ENCODE data around the gene DCXR. TPM values are rescaled to one million over a fixed set of nuclear protein-coding genes. Genes with fewer than 3 reads are reported as not detected.

The DCXR gene
- total RNA-seq, 1 experiment from 2014 or later, result 306 TPM

- TF ChIP-seq ZFX (IDR thresholded peaks at IDR 0.05), result no peak
- no peak for TF ChIP-seq CBX3 (IDR thresholded peaks at IDR 0.05; ENCODE audit: low read depth)
- TF ChIP-seq YY1 (IDR thresholded peaks at IDR 0.05; ENCODE audit: extremely low read depth, insufficient replicate concordance, low read depth, low read length), result no peak
Measured at GRCh38 chr17:82022981-82023446, 14.5 kb downstream of the DCXR start, which contains the start of gene LRRC45 (continued).

DNA sequence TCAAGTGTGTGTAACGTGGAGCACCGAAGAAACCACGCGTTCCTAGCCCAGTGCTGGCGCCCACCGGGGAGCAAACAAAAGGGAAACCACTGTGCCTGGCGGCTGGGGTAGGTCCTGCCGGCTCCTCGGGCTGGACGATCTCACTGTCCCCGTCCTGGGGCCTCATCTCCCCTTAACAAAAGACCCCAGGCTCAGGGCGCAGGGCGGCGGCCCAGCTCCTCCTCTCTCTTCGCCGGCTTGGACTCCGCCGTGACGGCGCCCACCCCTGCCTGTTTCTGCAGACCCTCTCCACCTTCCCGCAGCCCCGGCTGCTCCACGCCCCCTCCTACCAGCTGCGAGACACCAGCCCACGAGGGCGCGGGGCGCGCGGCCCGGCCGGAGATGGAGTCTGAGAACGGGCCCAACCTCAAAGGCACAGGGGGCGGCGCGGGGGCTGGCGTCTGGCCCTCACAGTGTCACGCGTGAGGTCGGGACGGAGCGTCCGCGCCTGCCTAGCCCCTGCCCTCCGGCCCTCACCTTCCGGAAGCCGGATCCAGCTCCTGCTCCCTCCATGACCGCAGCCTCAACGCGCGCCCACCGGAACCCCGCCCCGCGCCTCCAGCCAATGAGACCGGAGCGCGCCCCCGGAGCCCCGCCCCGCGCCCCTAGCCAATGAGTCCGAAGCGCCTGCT is 15.1 kb downstream of the DCXR start, which contains the start of gene CENPX:
CENPX (minus strand) TSS at position 569 of the 671 bp plus-strand sequence; CDS start at position 552, 17 bp downstream.
- Histone ChIP-seq H4K20me1 (ENCODE audit: insufficient read depth) (peaks cover 4% of the 10 kb centered on the region; the same call in 1 of the 2 replicates), H3K79me2 (ENCODE audit: insufficient read depth, low read length) (peaks cover 46% of the 10 kb centered on the region), H3K36me3 (ENCODE audit: control insufficient read depth in 1 of 2, insufficient read depth in 2 of 2, low read length in 2 of 2) (peaks cover 0 to 10% of the 10 kb centered on the region in 2 experiments; a peak in 1 of 4 replicates), H3K27me3 (ENCODE audit: insufficient read depth, low read length) (no peaks in the 10 kb centered on the region), H3K4me2 (ENCODE audit: low read length) (peak within 1 kb of the TSS; percentile 99), H3K27ac (ENCODE audit: low read depth, low read length) (peak within 1 kb of the TSS; percentile 96), H3K9me3 (ENCODE audit: control insufficient read depth in 1 of 2, insufficient read depth in 1 of 2, low read depth in 1 of 2, low read length in 2 of 2) (no peaks in the 10 kb centered on the region), H3K9me2 (ENCODE audit: insufficient read depth) (no peaks in the 10 kb centered on the region), H3K9ac (ENCODE audit: low read length) (peak within 1 kb of the TSS; percentile 98), H2AFZ (ENCODE audit: low read depth, low read length, poor library complexity, severe bottlenecking) (no peak within 1 kb of the TSS), H3K4me1 (ENCODE audit: control insufficient read depth in 1 of 2, insufficient read depth in 2 of 2, low read length in 2 of 2) (peaks cover 29 to 47% of the 10 kb centered on the region in 2 experiments), H3K4me3 (replicated peaks in 1 of 2; ENCODE audit: low read depth in 1 of 2, low read length in 2 of 2) (peak within 1 kb of the TSS; percentile 89 to 100)
- intact Hi-C loops (cut with micrococcal nuclease), result loop anchor here (5.0 kb wide), 2 partner anchors 110 to 730 kb away; partner anchors contain the start of genes PCYT2 and TBCD
- DNase-seq (ENCODE audit: low read depth, low spot score), result no peak
- TF ChIP-seq, protein P1, sequence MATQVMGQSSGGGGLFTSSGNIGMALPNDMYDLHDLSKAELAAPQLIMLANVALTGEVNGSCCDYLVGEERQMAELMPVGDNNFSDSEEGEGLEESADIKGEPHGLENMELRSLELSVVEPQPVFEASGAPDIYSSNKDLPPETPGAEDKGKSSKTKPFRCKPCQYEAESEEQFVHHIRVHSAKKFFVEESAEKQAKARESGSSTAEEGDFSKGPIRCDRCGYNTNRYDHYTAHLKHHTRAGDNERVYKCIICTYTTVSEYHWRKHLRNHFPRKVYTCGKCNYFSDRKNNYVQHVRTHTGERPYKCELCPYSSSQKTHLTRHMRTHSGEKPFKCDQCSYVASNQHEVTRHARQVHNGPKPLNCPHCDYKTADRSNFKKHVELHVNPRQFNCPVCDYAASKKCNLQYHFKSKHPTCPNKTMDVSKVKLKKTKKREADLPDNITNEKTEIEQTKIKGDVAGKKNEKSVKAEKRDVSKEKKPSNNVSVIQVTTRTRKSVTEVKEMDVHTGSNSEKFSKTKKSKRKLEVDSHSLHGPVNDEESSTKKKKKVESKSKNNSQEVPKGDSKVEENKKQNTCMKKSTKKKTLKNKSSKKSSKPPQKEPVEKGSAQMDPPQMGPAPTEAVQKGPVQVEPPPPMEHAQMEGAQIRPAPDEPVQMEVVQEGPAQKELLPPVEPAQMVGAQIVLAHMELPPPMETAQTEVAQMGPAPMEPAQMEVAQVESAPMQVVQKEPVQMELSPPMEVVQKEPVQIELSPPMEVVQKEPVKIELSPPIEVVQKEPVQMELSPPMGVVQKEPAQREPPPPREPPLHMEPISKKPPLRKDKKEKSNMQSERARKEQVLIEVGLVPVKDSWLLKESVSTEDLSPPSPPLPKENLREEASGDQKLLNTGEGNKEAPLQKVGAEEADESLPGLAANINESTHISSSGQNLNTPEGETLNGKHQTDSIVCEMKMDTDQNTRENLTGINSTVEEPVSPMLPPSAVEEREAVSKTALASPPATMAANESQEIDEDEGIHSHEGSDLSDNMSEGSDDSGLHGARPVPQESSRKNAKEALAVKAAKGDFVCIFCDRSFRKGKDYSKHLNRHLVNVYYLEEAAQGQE (IDR thresholded peaks at IDR 0.05; ENCODE audit: low read depth), result no peak
- TF ChIP-seq SRF (IDR thresholded peaks at IDR 0.05; ENCODE audit: low read depth) (no peak), POLR2AphosphoS5 (IDR thresholded peaks at IDR 0.05; ENCODE audit: low read depth, low read length) (peak; percentile 87), ZBTB33 (IDR thresholded peaks at IDR 0.05; ENCODE audit: extremely low read depth, insufficient replicate concordance, low read length) (no peak), ZFX (IDR thresholded peaks at IDR 0.05) (peak; percentile 55; the same call in 1 of the 2 replicates), YY1 (IDR thresholded peaks at IDR 0.05; ENCODE audit: extremely low read depth, insufficient replicate concordance, low read depth, low read length) (peak; percentile 73), ELF1 (IDR thresholded peaks at IDR 0.05; ENCODE audit: borderline replicate concordance, low read depth) (no peak), CEBPB (IDR thresholded peaks at IDR 0.05; ENCODE audit: low read depth) (no peak), POLR2A (IDR thresholded peaks at IDR 0.05; ENCODE audit: borderline replicate concordance, extremely low read depth, insufficient read depth, insufficient read length) (peak; percentile 57)
- TF ChIP-seq, protein P2, sequence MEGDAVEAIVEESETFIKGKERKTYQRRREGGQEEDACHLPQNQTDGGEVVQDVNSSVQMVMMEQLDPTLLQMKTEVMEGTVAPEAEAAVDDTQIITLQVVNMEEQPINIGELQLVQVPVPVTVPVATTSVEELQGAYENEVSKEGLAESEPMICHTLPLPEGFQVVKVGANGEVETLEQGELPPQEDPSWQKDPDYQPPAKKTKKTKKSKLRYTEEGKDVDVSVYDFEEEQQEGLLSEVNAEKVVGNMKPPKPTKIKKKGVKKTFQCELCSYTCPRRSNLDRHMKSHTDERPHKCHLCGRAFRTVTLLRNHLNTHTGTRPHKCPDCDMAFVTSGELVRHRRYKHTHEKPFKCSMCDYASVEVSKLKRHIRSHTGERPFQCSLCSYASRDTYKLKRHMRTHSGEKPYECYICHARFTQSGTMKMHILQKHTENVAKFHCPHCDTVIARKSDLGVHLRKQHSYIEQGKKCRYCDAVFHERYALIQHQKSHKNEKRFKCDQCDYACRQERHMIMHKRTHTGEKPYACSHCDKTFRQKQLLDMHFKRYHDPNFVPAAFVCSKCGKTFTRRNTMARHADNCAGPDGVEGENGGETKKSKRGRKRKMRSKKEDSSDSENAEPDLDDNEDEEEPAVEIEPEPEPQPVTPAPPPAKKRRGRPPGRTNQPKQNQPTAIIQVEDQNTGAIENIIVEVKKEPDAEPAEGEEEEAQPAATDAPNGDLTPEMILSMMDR (IDR thresholded peaks at IDR 0.05 in 2 of 3, conservative IDR thresholded peaks at IDR 0.05 in 1 of 3; ENCODE audit: borderline replicate concordance in 1 of 3, insufficient read depth in 1 of 3, low read depth in 2 of 3, low read length in 2 of 3), result no peak
- BruUV-seq (replicated peaks), result TSS peak; percentile 72
- RAD21 ChIA-PET (ENCODE audit: low non-redundant PET in 1 of 2, low total read pairs in 2 of 2, uncharacterized antibody in 2 of 2, unreplicated experiment in 2 of 2), result interaction anchor here (0.6 to 5.3 kb wide), 9 partner anchors 15 to 288 kb away, joined by 3 to 50 read pairs (median 6); partner anchors contain the start of genes NOTUM (in 2 of the 2) and DCXR (in 1 of the 2)
- POLR2A ChIA-PET, result interaction anchor here (0.6 to 1.9 kb wide), 16 partner anchors 9 to 473 kb away, joined by 3 to 6 read pairs (median 4); partner anchors contain the start of genes DCXR, MAFG and RAC3
- peak; percentile 0; the same call in 1 of the 2 replicates for ATAC-seq
- CTCF ChIA-PET, result interaction anchor here (0.6 to 5.3 kb wide), 23 partner anchors 8 to 347 kb away, joined by 3 to 151 read pairs (median 5); partner anchors contain the start of genes ARHGDIA, DCXR, MAFG and NOTUM
